Activated B cell treated with CpG ODN at 0.5 μM for 24 hours (primary cell): ENCODE data around the gene OPTN. TPM values are rescaled to one million over a fixed set of nuclear protein-coding genes. Genes with fewer than 3 reads are reported as not detected.
"Not testable (repeated sequence)": the region's sequence is repeated elsewhere in the genome, so short reads cannot be mapped to it uniquely, and the experiment has no call there.

Experiments used
- ATAC-seq: fragments of 200-7000 bp; cut with Tn5 transposase; one replicate; pipeline ENCODE4 v1.10.0; 2021; ENCODE audit warnings: low read depth, mild to moderate bottlenecking, moderate library complexity
- CTCF ChIA-PET: fragments of 350-600 bp; sonication (Branson Sonifier 250); formaldehyde crosslinking; loops from one replicate; lab custom pipeline; 2021; ENCODE audit warnings: antibody characterized with exemption; lab: Charles Lee
- POLR2A ChIA-PET: fragments of 350-600 bp; sonication (Branson Sonifier 250); formaldehyde crosslinking; loops from one replicate; lab custom pipeline; 2021; ENCODE audit warnings: antibody characterized with exemption; lab: Charles Lee
- DNase-seq: peaks from one replicate; pipeline ENCODE4 v3.0.0; 2022
- H3K27ac Mint-ChIP-seq: one replicate; pipeline ENCODE4 v1.8.0; 2020; ENCODE audit warnings: mixed read lengths
- H3K27me3 Mint-ChIP-seq: one replicate; pipeline ENCODE4 v1.8.0; 2021; ENCODE audit warnings: mixed read lengths
- H3K36me3 Mint-ChIP-seq: one replicate; pipeline ENCODE4 v1.8.0; 2021; ENCODE audit warnings: low read depth, mixed read lengths
- H3K4me1 Mint-ChIP-seq: one replicate; pipeline ENCODE4 v1.8.0; 2021; ENCODE audit warnings: mixed read lengths
- H3K4me3 Mint-ChIP-seq: one replicate; pipeline ENCODE4 v1.8.0; 2020; ENCODE audit warnings: mild to moderate bottlenecking, mixed read lengths
- H3K9me3 Mint-ChIP-seq: one replicate; pipeline ENCODE4 v1.8.0; 2020; ENCODE audit warnings: mixed read lengths
- CTCF ChIP-seq: fragments of 200-600 bp; IDR thresholded peaks from one replicate; pipeline ENCODE4 v1.8.0; 2022; ENCODE audit warnings: antibody characterized with exemption, mild to moderate bottlenecking
- intact Hi-C: fragments of 100-400 bp; cut with micrococcal nuclease; formaldehyde crosslinking; loops from one replicate; pipeline ENCODE4 v1.15.1; 2024
- total RNA-seq: library from RNA; stranded (reverse); gene quantifications from 2 replicates; pipeline ENCODE4 v1.2.3, GENCODE V29; 2022

OPTN gene
- total RNA-seq, 1 donor from 2014 or later = 34.9 TPM

GRCh38 chr10:13090289-13090688 lies 9.7 kb upstream of the OPTN start:
- intact Hi-C loops = loop anchor here (10.0 kb wide), 2 partner anchors 445 to 1305 kb away; no protein-coding TSS in a partner anchor
- H3K4me1 Mint-ChIP-seq = no peaks in the 10 kb centered on the region
- TF ChIP-seq CTCF = no peak
- no peak overlapping the region for H3K27ac Mint-ChIP-seq
- no peaks in the 10 kb centered on the region for H3K36me3 Mint-ChIP-seq
- H3K27me3 Mint-ChIP-seq = peaks cover 16% of the 10 kb centered on the region
- CTCF ChIA-PET = no interaction called here
- no peak for DNase-seq
- POLR2A ChIA-PET = no interaction called here
- no peak for ATAC-seq
- H3K4me3 Mint-ChIP-seq = no peak overlapping the region
- H3K9me3 Mint-ChIP-seq = peaks cover 8% of the 10 kb centered on the region

- Mint-ChIP-seq H3K9me3 (peaks cover 6% of the 10 kb centered on the region), H3K27me3 (peaks cover 16% of the 10 kb centered on the region), H3K36me3 (no peaks in the 10 kb centered on the region), H3K4me1 (no peaks in the 10 kb centered on the region), H3K4me3 (no peak overlapping the region), H3K27ac (no peak overlapping the region)
- ATAC-seq (no peak), DNase-seq (no peak)
- no peak for TF ChIP-seq CTCF
- ChIA-PET POLR2A (no interaction called here), CTCF (interaction anchor here (1.0 kb wide), 1 partner anchor 17 kb away, joined by 5 read pairs; no protein-coding TSS in a partner anchor)
- intact Hi-C loops = loop anchor here (10.0 kb wide), 2 partner anchors 443 to 1307 kb away; no protein-coding TSS in a partner anchor
Observed at GRCh38 chr10:13091801-13092200, 8.2 kb upstream of the OPTN start.

- ChIA-PET CTCF (interaction anchor here (1.0 kb wide), 1 partner anchor 18 kb away, joined by 5 read pairs; no protein-coding TSS in a partner anchor), POLR2A (no interaction called here)
- no peak for ATAC-seq
- H3K27me3 Mint-ChIP-seq = peaks cover 16% of the 10 kb centered on the region
- TF ChIP-seq CTCF = no peak
- intact Hi-C loops = loop anchor here (10.0 kb wide), 2 partner anchors 442 to 1308 kb away; no protein-coding TSS in a partner anchor
- no peak for DNase-seq
- H3K4me1 Mint-ChIP-seq = no peaks in the 10 kb centered on the region
- peaks cover 6% of the 10 kb centered on the region for H3K9me3 Mint-ChIP-seq
- H3K36me3 Mint-ChIP-seq = no peaks in the 10 kb centered on the region
- no peak overlapping the region for H3K27ac Mint-ChIP-seq
- no peak overlapping the region for H3K4me3 Mint-ChIP-seq
Observed at GRCh38 chr10:13092291-13093102, 7.5 kb upstream of the OPTN start.

- H3K9me3 Mint-ChIP-seq, H3K4me3 Mint-ChIP-seq, H3K27ac Mint-ChIP-seq, ATAC-seq, POLR2A ChIA-PET, CTCF ChIA-PET, DNase-seq, H3K4me1 Mint-ChIP-seq, H3K36me3 Mint-ChIP-seq: not testable (repeated sequence)
- H3K27me3 Mint-ChIP-seq = peaks cover 11% of the 10 kb centered on the region
- intact Hi-C loops = loop anchor here (10.0 kb wide), 2 partner anchors 441 to 1309 kb away; no protein-coding TSS in a partner anchor
Observed at GRCh38 chr10:13094082-13094481, 5.9 kb upstream of the OPTN start.

GRCh38 chr10:13095094-13095493 lies 4.9 kb upstream of the OPTN start:
- DNase-seq (no peak), ATAC-seq (no peak)
- H3K9me3 Mint-ChIP-seq = peaks cover 6% of the 10 kb centered on the region
- POLR2A ChIA-PET = no interaction called here
- no peak for TF ChIP-seq CTCF
- intact Hi-C loops = loop anchor here (5.0 to 10.0 kb wide), 3 partner anchors 440 to 1310 kb away; no protein-coding TSS in a partner anchor
- no peak overlapping the region for H3K4me3 Mint-ChIP-seq
- no peak overlapping the region for H3K27ac Mint-ChIP-seq
- peaks cover 11% of the 10 kb centered on the region for H3K27me3 Mint-ChIP-seq
- H3K36me3 Mint-ChIP-seq = no peaks in the 10 kb centered on the region
- H3K4me1 Mint-ChIP-seq = peaks cover 4% of the 10 kb centered on the region
- CTCF ChIA-PET = no interaction called here
